Activated naive CD8-positive, alpha-beta T cell treated with anti-CD3 and anti-CD28 coated beads, Interleukin-2, amount 10 ng/mL, durations not matched to agents 7 days and 5 days (primary cell): ENCODE measurements around the gene CAMK2D. TPM values are rescaled to one million over a fixed set of nuclear protein-coding genes. Genes with fewer than 3 reads are reported as not detected.

ENCODE experiments used
- ATAC-seq: fragments of 150-1000 bp; cut with Tn5 transposase; one replicate; pipeline ENCODE4 v1.10.0; 2021; ENCODE audit warnings: low read depth, moderate library complexity
- POLR2A ChIA-PET: fragments of 350-600 bp; sonication (Branson Sonifier 250); formaldehyde crosslinking; loops from one replicate; lab custom pipeline; 2021; ENCODE audit warnings: antibody characterized with exemption; lab: Charles Lee
- DNase-seq: peaks from one replicate; pipeline ENCODE4 v3.0.0; 2021
- H3K27ac Mint-ChIP-seq: one replicate; pipeline ENCODE4 v1.8.0; 2022; ENCODE audit warnings: mild to moderate bottlenecking, mixed read lengths
- H3K27me3 Mint-ChIP-seq: one replicate; pipeline ENCODE4 v1.8.0; 2022; ENCODE audit warnings: mild to moderate bottlenecking, moderate library complexity, mixed read lengths
- H3K36me3 Mint-ChIP-seq: one replicate; pipeline ENCODE4 v1.8.0; 2021; ENCODE audit warnings: mild to moderate bottlenecking, mixed read lengths
- H3K4me1 Mint-ChIP-seq: one replicate; pipeline ENCODE4 v1.8.0; 2021; ENCODE audit warnings: mixed read lengths
- H3K4me3 Mint-ChIP-seq: one replicate; pipeline ENCODE4 v1.8.0; 2022; ENCODE audit warnings: mild to moderate bottlenecking, moderate library complexity, mixed read lengths
- H3K9me3 Mint-ChIP-seq: one replicate; pipeline ENCODE4 v1.8.0; 2021; ENCODE audit warnings: mixed read lengths
- total RNA-seq, 2 experiments: library from RNA; stranded (reverse); gene quantifications; one replicate each; pipeline ENCODE4 v1.2.3, GENCODE V29; 2021

CAMK2D gene
- total RNA-seq, 2 experiments from 2014 or later, result 34.8 to 35.5 TPM

GRCh38 chr4:113541933-113542332, 219.6 kb downstream of the CAMK2D start:
- ATAC-seq, result no peak
- Mint-ChIP-seq H3K9me3 (no peaks in the 10 kb centered on the region), H3K27me3 (no peaks in the 10 kb centered on the region), H3K4me1 (peaks cover 1% of the 10 kb centered on the region), H3K27ac (no peak overlapping the region), H3K4me3 (no peak overlapping the region), H3K36me3 (peaks cover 8% of the 10 kb centered on the region)
- no peak for DNase-seq
- POLR2A ChIA-PET, result interaction anchor here (0.7 kb wide), 1 partner anchor 8 kb away, joined by 4 read pairs; no protein-coding TSS in a partner anchor

GRCh38 chr4:113540859-113541258, 220.7 kb downstream of the CAMK2D start:
- Mint-ChIP-seq H3K4me1 (peaks cover 1% of the 10 kb centered on the region), H3K4me3 (no peak overlapping the region), H3K27ac (no peak overlapping the region), H3K27me3 (no peaks in the 10 kb centered on the region), H3K36me3 (peaks cover 11% of the 10 kb centered on the region), H3K9me3 (no peaks in the 10 kb centered on the region)
- no peak for DNase-seq
- POLR2A ChIA-PET, result no interaction called here
- no peak for ATAC-seq

GRCh38 chr4:113539408-113539807, 222.1 kb downstream of the CAMK2D start:
- no peak for ATAC-seq
- Mint-ChIP-seq H3K36me3 (peaks cover 11% of the 10 kb centered on the region), H3K4me1 (peaks cover 4% of the 10 kb centered on the region), H3K27me3 (no peaks in the 10 kb centered on the region), H3K9me3 (no peaks in the 10 kb centered on the region), H3K4me3 (no peak overlapping the region), H3K27ac (no peak overlapping the region)
- no peak for DNase-seq
- POLR2A ChIA-PET, result no interaction called here

GRCh38 chr4:113537628-113538027, 223.9 kb downstream of the CAMK2D start:
- POLR2A ChIA-PET, result no interaction called here
- peaks cover 8% of the 10 kb centered on the region for H3K36me3 Mint-ChIP-seq
- no peak overlapping the region for H3K27ac Mint-ChIP-seq
- H3K4me1 Mint-ChIP-seq, result peaks cover 4% of the 10 kb centered on the region
- no peaks in the 10 kb centered on the region for H3K27me3 Mint-ChIP-seq
- no peaks in the 10 kb centered on the region for H3K9me3 Mint-ChIP-seq
- DNase-seq (no peak), ATAC-seq (no peak)
- H3K4me3 Mint-ChIP-seq, result no peak overlapping the region

GRCh38 chr4:113537203-113537602, 224.3 kb downstream of the CAMK2D start:
- no peaks in the 10 kb centered on the region for H3K9me3 Mint-ChIP-seq
- no peak for ATAC-seq
- H3K4me1 Mint-ChIP-seq, result peaks cover 4% of the 10 kb centered on the region
- no peak overlapping the region for H3K27ac Mint-ChIP-seq
- no peak overlapping the region for H3K4me3 Mint-ChIP-seq
- peaks cover 7% of the 10 kb centered on the region for H3K36me3 Mint-ChIP-seq
- POLR2A ChIA-PET, result no interaction called here
- no peaks in the 10 kb centered on the region for H3K27me3 Mint-ChIP-seq
- no peak for DNase-seq

- ATAC-seq (no peak), DNase-seq (no peak)
- POLR2A ChIA-PET, result no interaction called here
- Mint-ChIP-seq H3K27me3 (no peaks in the 10 kb centered on the region), H3K9me3 (no peaks in the 10 kb centered on the region), H3K4me1 (peaks cover 2% of the 10 kb centered on the region), H3K27ac (no peak overlapping the region), H3K36me3 (peaks cover 12% of the 10 kb centered on the region), H3K4me3 (no peak overlapping the region)
Observed at GRCh38 chr4:113534711-113535110, 226.8 kb downstream of the CAMK2D start.

GRCh38 chr4:113531572-113531971, 230.0 kb downstream of the CAMK2D start:
- H3K4me3 Mint-ChIP-seq, result no peak overlapping the region
- no peak overlapping the region for H3K27ac Mint-ChIP-seq
- H3K36me3 Mint-ChIP-seq, result peaks cover 14% of the 10 kb centered on the region
- POLR2A ChIA-PET, result no interaction called here
- no peaks in the 10 kb centered on the region for H3K27me3 Mint-ChIP-seq
- no peaks in the 10 kb centered on the region for H3K9me3 Mint-ChIP-seq
- DNase-seq (no peak), ATAC-seq (no peak)
- peaks cover 2% of the 10 kb centered on the region for H3K4me1 Mint-ChIP-seq

- no peak overlapping the region for H3K4me3 Mint-ChIP-seq
- ATAC-seq, result no peak
- H3K27ac Mint-ChIP-seq, result no peak overlapping the region
- peaks cover 30% of the 10 kb centered on the region for H3K36me3 Mint-ChIP-seq
- no peaks in the 10 kb centered on the region for H3K27me3 Mint-ChIP-seq
- peaks cover 3% of the 10 kb centered on the region for H3K4me1 Mint-ChIP-seq
- DNase-seq, result no peak
- POLR2A ChIA-PET, result no interaction called here
- peaks cover 1% of the 10 kb centered on the region for H3K9me3 Mint-ChIP-seq
Observed at GRCh38 chr4:113528395-113528794, 233.1 kb downstream of the CAMK2D start.

- ATAC-seq (no peak), DNase-seq (no peak)
- Mint-ChIP-seq H3K27ac (no peak overlapping the region), H3K4me1 (peaks cover 3% of the 10 kb centered on the region), H3K27me3 (no peaks in the 10 kb centered on the region), H3K36me3 (peaks cover 31% of the 10 kb centered on the region), H3K4me3 (no peak overlapping the region), H3K9me3 (peaks cover 1% of the 10 kb centered on the region)
- POLR2A ChIA-PET, result no interaction called here
Observed at GRCh38 chr4:113525521-113525920, 236.0 kb downstream of the CAMK2D start.

- DNase-seq (no peak), ATAC-seq (no peak)
- H3K36me3 Mint-ChIP-seq, result peaks cover 32% of the 10 kb centered on the region
- H3K9me3 Mint-ChIP-seq, result peaks cover 1% of the 10 kb centered on the region
- no peak overlapping the region for H3K27ac Mint-ChIP-seq
- H3K27me3 Mint-ChIP-seq, result no peaks in the 10 kb centered on the region
- POLR2A ChIA-PET, result no interaction called here
- H3K4me1 Mint-ChIP-seq, result peaks cover 3% of the 10 kb centered on the region
- H3K4me3 Mint-ChIP-seq, result no peak overlapping the region
Observed at GRCh38 chr4:113524505-113525186, 236.9 kb downstream of the CAMK2D start.

GRCh38 chr4:113524096-113524495, 237.4 kb downstream of the CAMK2D start:
- peaks cover 1% of the 10 kb centered on the region for H3K9me3 Mint-ChIP-seq
- H3K4me3 Mint-ChIP-seq, result no peak overlapping the region
- DNase-seq (no peak), ATAC-seq (no peak)
- H3K27me3 Mint-ChIP-seq, result no peaks in the 10 kb centered on the region
- peaks cover 3% of the 10 kb centered on the region for H3K4me1 Mint-ChIP-seq
- H3K36me3 Mint-ChIP-seq, result peaks cover 32% of the 10 kb centered on the region
- H3K27ac Mint-ChIP-seq, result no peak overlapping the region
- POLR2A ChIA-PET, result no interaction called here

GRCh38 chr4:113522433-113522832, 239.1 kb downstream of the CAMK2D start:
- H3K36me3 Mint-ChIP-seq, result peaks cover 37% of the 10 kb centered on the region
- H3K9me3 Mint-ChIP-seq, result peaks cover 1% of the 10 kb centered on the region
- no peaks in the 10 kb centered on the region for H3K27me3 Mint-ChIP-seq
- H3K4me1 Mint-ChIP-seq, result peaks cover 3% of the 10 kb centered on the region
- POLR2A ChIA-PET, result no interaction called here
- DNase-seq, result no peak
- no peak overlapping the region for H3K27ac Mint-ChIP-seq
- ATAC-seq, result no peak
- no peak overlapping the region for H3K4me3 Mint-ChIP-seq

- no peak overlapping the region for H3K27ac Mint-ChIP-seq
- peaks cover 30% of the 10 kb centered on the region for H3K36me3 Mint-ChIP-seq
- H3K4me1 Mint-ChIP-seq, result no peaks in the 10 kb centered on the region
- no peak for ATAC-seq
- no peak overlapping the region for H3K4me3 Mint-ChIP-seq
- DNase-seq, result no peak
- no peaks in the 10 kb centered on the region for H3K27me3 Mint-ChIP-seq
- peaks cover 1% of the 10 kb centered on the region for H3K9me3 Mint-ChIP-seq
- POLR2A ChIA-PET, result no interaction called here
Observed at GRCh38 chr4:113513382-113513781, 248.2 kb downstream of the CAMK2D start.

- ATAC-seq, result no peak
- DNase-seq, result no peak
- Mint-ChIP-seq H3K4me1 (no peaks in the 10 kb centered on the region), H3K27ac (no peak overlapping the region), H3K4me3 (no peak overlapping the region), H3K9me3 (peaks cover 1% of the 10 kb centered on the region), H3K36me3 (peaks cover 32% of the 10 kb centered on the region), H3K27me3 (no peaks in the 10 kb centered on the region)
- POLR2A ChIA-PET, result no interaction called here
Observed at GRCh38 chr4:113512880-113513279, 248.7 kb downstream of the CAMK2D start.
